Activated CD4-positive, alpha-beta T cell treated with anti-CD3 and anti-CD28 coated beads for 36 hours (primary cell): ENCODE results near the gene NUDT16. TPM values are rescaled to one million over a fixed set of nuclear protein-coding genes. Genes with fewer than 3 reads are reported as not detected.
"Not testable (repeated sequence)": the region's sequence is repeated elsewhere in the genome, so short reads cannot be mapped to it uniquely, and the experiment has no call there.

Source experiments
- ATAC-seq: fragments of 200-7000 bp; cut with Tn5 transposase; one replicate; pipeline ENCODE4 v1.10.0; 2021; ENCODE audit warnings: mild to moderate bottlenecking, moderate library complexity
- CTCF ChIA-PET: fragments of 350-600 bp; sonication (Branson Sonifier 250); formaldehyde crosslinking; loops from one replicate; lab custom pipeline; 2021; ENCODE audit warnings: antibody characterized with exemption; lab: Charles Lee
- POLR2A ChIA-PET: fragments of 350-600 bp; sonication (Branson Sonifier 250); formaldehyde crosslinking; loops from one replicate; lab custom pipeline; 2021; ENCODE audit warnings: antibody characterized with exemption, inconsistent platforms; lab: Charles Lee
- DNase-seq: peaks from one replicate; pipeline ENCODE4 v3.0.0-alpha.2; 2020
- H3K27ac Mint-ChIP-seq: one replicate; pipeline ENCODE4 v1.8.0; 2021; ENCODE audit warnings: mixed read lengths
- H3K27me3 Mint-ChIP-seq: one replicate; pipeline ENCODE4 v1.8.0; 2021; ENCODE audit warnings: mixed read lengths
- H3K36me3 Mint-ChIP-seq: one replicate; pipeline ENCODE4 v1.8.0; 2021; ENCODE audit warnings: low read depth, mixed read lengths
- H3K4me1 Mint-ChIP-seq: one replicate; pipeline ENCODE4 v1.8.0; 2021; ENCODE audit warnings: mixed read lengths
- H3K4me3 Mint-ChIP-seq: one replicate; pipeline ENCODE4 v1.8.0; 2021; ENCODE audit warnings: mild to moderate bottlenecking, moderate library complexity, mixed read lengths
- H3K9me3 Mint-ChIP-seq: one replicate; pipeline ENCODE4 v1.8.0; 2021; ENCODE audit warnings: low read depth, mixed read lengths
- intact Hi-C, 2 experiments: fragments of 100-400 bp; cut with DNase I in 1 of 2; cut with micrococcal nuclease in 1 of 2; formaldehyde crosslinking; loops; one replicate each; pipeline versions ENCODE4 v1.14.2 to v1.15.1; 2022 to 2024; cut with DNase I, micrococcal nuclease
- total RNA-seq, 2 experiments: library from RNA; stranded (reverse); gene quantifications; one replicate each; pipeline ENCODE4 v1.2.3, GENCODE V29; 2021

The NUDT16 gene
- total RNA-seq, 2 experiments from 2014 or later, result 4.0 to 5.7 TPM

DNA sequence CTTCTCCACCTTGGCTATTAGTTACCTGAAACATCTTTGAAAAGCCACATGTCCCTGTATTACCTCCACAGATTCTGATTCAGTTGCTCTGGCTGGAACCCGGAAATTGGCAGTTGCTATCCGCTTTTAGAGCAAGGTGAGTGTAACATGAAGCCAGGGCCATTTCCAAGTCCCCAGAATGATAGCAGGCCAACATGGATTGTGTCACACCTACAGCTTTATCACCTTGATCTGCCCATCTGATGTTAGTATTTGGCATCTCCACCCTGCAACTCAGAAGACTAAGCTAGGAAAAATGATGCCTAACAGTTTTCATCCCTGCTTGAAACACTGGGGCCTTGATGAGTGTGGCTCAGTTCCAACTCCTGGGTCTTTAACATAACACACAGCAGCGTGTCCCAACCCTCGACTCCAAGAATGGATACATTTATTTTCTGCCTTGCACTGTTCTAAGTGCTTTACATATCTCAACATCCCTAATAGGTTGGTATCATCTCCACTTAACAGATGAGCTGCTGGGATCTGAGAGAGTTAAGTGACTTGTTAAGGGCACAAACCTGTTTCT lies 21.3 kb upstream of the NUDT16 start:
- H3K4me3 Mint-ChIP-seq, result no peak overlapping the region
- ChIA-PET POLR2A (no interaction called here), CTCF (interaction anchor here (0.6 kb wide), 1 partner anchor 580 kb away, joined by 3 read pairs; no protein-coding TSS in a partner anchor)
- DNase-seq (no peak), ATAC-seq (no peak)
- no peak overlapping the region for H3K27ac Mint-ChIP-seq
- H3K27me3 Mint-ChIP-seq, result peaks cover 39% of the 10 kb centered on the region
- H3K36me3 Mint-ChIP-seq, result no peaks in the 10 kb centered on the region
- intact Hi-C loops, result no loop called here
- peaks cover 11% of the 10 kb centered on the region for H3K4me1 Mint-ChIP-seq
- H3K9me3 Mint-ChIP-seq, result peaks cover under 1% of the 10 kb centered on the region

DNA sequence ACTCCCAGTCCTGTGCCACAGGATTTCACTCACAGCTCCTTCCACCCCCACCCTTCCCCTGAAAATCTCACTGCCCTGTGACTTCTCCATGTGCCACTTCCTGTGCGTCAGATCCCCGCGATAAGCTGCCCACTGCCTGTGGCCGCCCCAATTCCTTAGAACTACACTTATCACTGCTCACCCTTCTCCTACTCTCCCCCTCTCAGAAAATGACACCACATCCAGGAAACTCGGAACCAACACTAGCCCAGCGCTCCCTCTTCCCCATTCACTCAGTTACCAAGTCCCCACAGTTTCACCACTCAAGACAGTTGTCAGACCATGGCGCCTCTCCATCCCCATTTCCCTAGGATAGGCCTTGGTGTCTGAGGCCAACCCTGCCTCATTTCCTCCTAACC lies 20.5 kb upstream of the NUDT16 start:
- POLR2A ChIA-PET, DNase-seq, intact Hi-C loops, H3K9me3 Mint-ChIP-seq, H3K36me3 Mint-ChIP-seq, H3K4me3 Mint-ChIP-seq, ATAC-seq, CTCF ChIA-PET, H3K27ac Mint-ChIP-seq: not testable (repeated sequence)
- H3K27me3 Mint-ChIP-seq, result peaks cover 44% of the 10 kb centered on the region
- peaks cover 11% of the 10 kb centered on the region for H3K4me1 Mint-ChIP-seq

GRCh38 chr3:131361464-131362421 lies 19.8 kb upstream of the NUDT16 start:
- H3K4me1 Mint-ChIP-seq, result peaks cover 11% of the 10 kb centered on the region
- DNase-seq (peak; percentile 17), ATAC-seq (peak; percentile 64)
- intact Hi-C loops, result no loop called here
- peak overlapping the region; percentile 22 for H3K4me3 Mint-ChIP-seq
- POLR2A ChIA-PET, result no interaction called here
- H3K36me3 Mint-ChIP-seq, result no peaks in the 10 kb centered on the region
- peak overlapping the region; percentile 58 for H3K27ac Mint-ChIP-seq
- H3K9me3 Mint-ChIP-seq, result peaks cover 3% of the 10 kb centered on the region
- CTCF ChIA-PET, result no interaction called here
- H3K27me3 Mint-ChIP-seq, result peaks cover 41% of the 10 kb centered on the region

- intact Hi-C loops, result no loop called here
Observed at GRCh38 chr3:131363275-131363674, 18.3 kb upstream of the NUDT16 start.

GRCh38 chr3:131370935-131371687 lies 10.5 kb upstream of the NUDT16 start:
- POLR2A ChIA-PET, result no interaction called here
- no peaks in the 10 kb centered on the region for H3K27me3 Mint-ChIP-seq
- H3K4me1 Mint-ChIP-seq, result peaks cover 4% of the 10 kb centered on the region
- intact Hi-C loops, result no loop called here
- no peaks in the 10 kb centered on the region for H3K9me3 Mint-ChIP-seq
- no peaks in the 10 kb centered on the region for H3K36me3 Mint-ChIP-seq
- no peak overlapping the region for H3K27ac Mint-ChIP-seq
- ATAC-seq (no peak), DNase-seq (no peak)
- no peak overlapping the region for H3K4me3 Mint-ChIP-seq
- CTCF ChIA-PET, result interaction anchor here (0.7 kb wide), 1 partner anchor 130 kb away, joined by 3 read pairs; no protein-coding TSS in a partner anchor

More at GRCh38 chr3:131363275-131363674, 18.3 kb upstream of the NUDT16 start:
- peaks cover 3% of the 10 kb centered on the region for H3K9me3 Mint-ChIP-seq
- H3K4me1 Mint-ChIP-seq, result peaks cover 11% of the 10 kb centered on the region
- no peaks in the 10 kb centered on the region for H3K36me3 Mint-ChIP-seq
- H3K27me3 Mint-ChIP-seq, result peaks cover 40% of the 10 kb centered on the region
- DNase-seq, result no peak
- ATAC-seq, result no peak
- no peak overlapping the region for H3K4me3 Mint-ChIP-seq
- ChIA-PET POLR2A (no interaction called here), CTCF (no interaction called here)
- H3K27ac Mint-ChIP-seq, result no peak overlapping the region

DNA sequence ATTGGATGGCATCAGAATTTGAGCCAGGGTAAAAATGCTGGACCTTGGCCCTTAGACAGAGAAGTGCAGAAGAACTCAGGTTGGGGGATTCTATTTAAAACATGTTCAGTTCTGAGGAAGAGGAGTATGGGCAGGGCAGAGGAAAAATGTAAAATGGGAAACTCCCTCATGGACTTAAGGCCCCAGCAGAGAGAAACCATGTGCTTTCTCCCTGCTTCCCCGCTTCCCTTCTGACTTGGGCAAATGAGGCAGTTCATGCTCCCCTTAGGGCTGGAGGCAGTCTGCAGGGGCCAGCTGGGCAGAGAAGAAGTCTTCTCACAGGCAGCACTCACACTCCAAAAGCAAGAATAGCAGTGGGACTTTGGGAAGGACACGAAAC lies 9.9 kb upstream of the NUDT16 start:
- ATAC-seq, result no peak
- H3K27me3 Mint-ChIP-seq, result no peaks in the 10 kb centered on the region
- intact Hi-C loops, result no loop called here
- ChIA-PET CTCF (interaction anchor here (0.7 kb wide), 1 partner anchor 131 kb away, joined by 3 read pairs; no protein-coding TSS in a partner anchor), POLR2A (no interaction called here)
- H3K4me3 Mint-ChIP-seq, result no peak overlapping the region
- H3K9me3 Mint-ChIP-seq, result no peaks in the 10 kb centered on the region
- no peak for DNase-seq
- H3K36me3 Mint-ChIP-seq, result no peaks in the 10 kb centered on the region
- no peak overlapping the region for H3K27ac Mint-ChIP-seq
- peaks cover 4% of the 10 kb centered on the region for H3K4me1 Mint-ChIP-seq

GRCh38 chr3:131374741-131375140 lies 6.8 kb upstream of the NUDT16 start:
- DNase-seq, result no peak
- ChIA-PET POLR2A (no interaction called here), CTCF (no interaction called here)
- Mint-ChIP-seq H3K4me1 (peaks cover 4% of the 10 kb centered on the region), H3K27ac (no peak overlapping the region), H3K27me3 (no peaks in the 10 kb centered on the region), H3K4me3 (no peak overlapping the region), H3K36me3 (no peaks in the 10 kb centered on the region), H3K9me3 (no peaks in the 10 kb centered on the region)
- intact Hi-C loops, result no loop called here
- no peak for ATAC-seq

- H3K36me3 Mint-ChIP-seq, H3K27me3 Mint-ChIP-seq, H3K9me3 Mint-ChIP-seq, POLR2A ChIA-PET, DNase-seq, ATAC-seq: not testable (repeated sequence)
- H3K27ac Mint-ChIP-seq, result peak overlapping the region; percentile 91
- H3K4me3 Mint-ChIP-seq, result peak overlapping the region; percentile 90
- peaks cover 15% of the 10 kb centered on the region for H3K4me1 Mint-ChIP-seq
- intact Hi-C loops, result loop anchor here (1.0 to 5.0 kb wide), 8 partner anchors 121 to 1269 kb away; partner anchors contain the start of genes ASTE1 (in 2 of the 2), NEK11 (in 2 of the 2), DNAJC13 (in 1 of the 2) and MRPL3 (in 1 of the 2)
- CTCF ChIA-PET, result interaction anchor here (0.8 to 1.1 kb wide), 2 partner anchors 347 to 350 kb away, joined by 3 to 4 read pairs; no protein-coding TSS in a partner anchor
Observed at GRCh38 chr3:131380821-131381444, 641 bp upstream of the NUDT16 start.

GRCh38 chr3:131386429-131387165 lies 5.0 kb downstream of the NUDT16 start:
- POLR2A ChIA-PET, result no interaction called here
- H3K4me1 Mint-ChIP-seq, result peaks cover 20% of the 10 kb centered on the region
- DNase-seq (peak; percentile 12), ATAC-seq (peak; percentile 40)
- H3K9me3 Mint-ChIP-seq, result no peaks in the 10 kb centered on the region
- intact Hi-C loops, result no loop called here
- H3K4me3 Mint-ChIP-seq, result no peak overlapping the region
- CTCF ChIA-PET, result interaction anchor here (0.5 to 0.6 kb wide), 2 partner anchors 65 to 399 kb away, joined by 3 read pairs; no protein-coding TSS in a partner anchor
- H3K27me3 Mint-ChIP-seq, result no peaks in the 10 kb centered on the region
- H3K36me3 Mint-ChIP-seq, result peaks cover 2% of the 10 kb centered on the region
- peak overlapping the region; percentile 30 for H3K27ac Mint-ChIP-seq

DNA sequence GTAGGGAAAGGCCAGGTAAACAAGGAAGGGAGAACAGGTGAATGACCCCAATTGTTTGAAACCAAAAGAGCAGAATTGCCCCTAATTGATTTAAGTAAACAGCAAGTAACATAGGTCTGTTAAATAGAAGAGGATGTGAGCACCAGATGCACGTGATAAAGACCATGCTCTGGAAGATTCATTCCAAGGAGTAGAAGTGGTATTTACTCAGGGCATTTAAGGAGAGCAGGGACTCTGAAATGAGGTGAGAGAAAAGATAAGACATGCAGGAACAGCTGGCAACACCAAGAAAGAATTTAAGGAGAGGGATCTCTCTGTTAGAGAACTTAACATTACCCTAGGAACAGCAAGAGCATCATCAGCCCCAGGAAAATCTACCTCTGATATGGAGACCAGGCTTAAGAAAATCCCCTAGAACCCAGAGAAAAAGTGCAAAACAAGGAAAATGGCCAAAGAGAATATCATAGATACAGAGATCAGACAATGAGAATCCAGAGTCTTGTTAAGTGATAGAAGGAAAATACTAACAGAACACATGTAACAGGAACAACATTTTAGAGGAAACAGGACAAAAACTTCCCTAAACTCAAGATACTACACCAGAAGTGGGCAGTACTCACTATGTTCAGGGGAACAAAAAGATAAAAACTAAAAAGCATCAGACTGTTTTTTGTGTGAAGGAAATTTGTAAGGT lies 6.4 kb downstream of the NUDT16 start:
- H3K36me3 Mint-ChIP-seq, result peaks cover 2% of the 10 kb centered on the region
- peaks cover 15% of the 10 kb centered on the region for H3K4me1 Mint-ChIP-seq
- no peak overlapping the region for H3K27ac Mint-ChIP-seq
- ATAC-seq (no peak), DNase-seq (no peak)
- no peaks in the 10 kb centered on the region for H3K27me3 Mint-ChIP-seq
- CTCF ChIA-PET, result interaction anchor here (0.6 kb wide), 1 partner anchor 854 kb away, joined by 3 read pairs; no protein-coding TSS in a partner anchor
- intact Hi-C loops, result no loop called here
- no peaks in the 10 kb centered on the region for H3K9me3 Mint-ChIP-seq
- POLR2A ChIA-PET, result no interaction called here
- no peak overlapping the region for H3K4me3 Mint-ChIP-seq
